Breast epithelium (tissue), 3 donors: ENCODE measurements around the gene PROB1.

Experiments
- CTCF ChIP-seq, 3 donors: fragments of 450-650 bp; IDR thresholded peaks; one replicate each; pipeline ENCODE4 v1.5.1; 2016 to 2017; ENCODE audit warnings: antibody characterized with exemption in 3 of 3, mild to moderate bottlenecking in 3 of 3, moderate library complexity in 3 of 3
- POLR2A ChIP-seq: fragments of 450-650 bp; IDR thresholded peaks from one replicate; pipeline ENCODE4 v1.6.1; 2016; ENCODE audit warnings: antibody characterized with exemption, mild to moderate bottlenecking, moderate library complexity

- TF ChIP-seq CTCF (IDR thresholded peaks at IDR 0.05) (no peak), POLR2A (no peak)
Observed at GRCh38 chr5:139407517-139407916, 12.6 kb upstream of the PROB1 start.
